ENCODE data around the gene LRRC4. TPM values are rescaled to one million over a fixed set of nuclear protein-coding genes. Genes with fewer than 3 reads are reported as not detected.

Gene LRRC4
- total RNA-seq, 1 donor from 2014 or later = 0.43 TPM

GRCh38 chr7:128040205-128040604 is 9.0 kb upstream of the LRRC4 start:
- Histone ChIP-seq H3K4me3 (no peak overlapping the region), H3K36me3 (no peaks in the 10 kb centered on the region), H3K27me3 (no peaks in the 10 kb centered on the region), H3K27ac (no peak overlapping the region), H3K9me3 (no peaks in the 10 kb centered on the region), H3K4me1 (no peaks in the 10 kb centered on the region)
- DNase-seq (ENCODE audit: low spot score in 2 of 2) = no peak
- intact Hi-C loops (cut with DNase I) = no loop called here
- TF ChIP-seq CTCF (IDR thresholded peaks at IDR 0.05) = no peak

GRCh38 chr7:128039544-128039953 is 8.3 kb upstream of the LRRC4 start:
- Histone ChIP-seq H3K4me3 (no peak overlapping the region), H3K36me3 (no peaks in the 10 kb centered on the region), H3K4me1 (no peaks in the 10 kb centered on the region), H3K9me3 (no peaks in the 10 kb centered on the region), H3K27ac (no peak overlapping the region), H3K27me3 (no peaks in the 10 kb centered on the region)
- no peak for TF ChIP-seq CTCF (IDR thresholded peaks at IDR 0.05)
- intact Hi-C loops (cut with DNase I) = no loop called here
- DNase-seq (ENCODE audit: low spot score in 2 of 2) = no peak

- H3K9me3 ChIP-seq = no peaks in the 10 kb centered on the region
- H3K4me1 ChIP-seq = no peaks in the 10 kb centered on the region
- no peak overlapping the region for H3K4me3 ChIP-seq
- no peak for TF ChIP-seq CTCF (IDR thresholded peaks at IDR 0.05)
- no peaks in the 10 kb centered on the region for H3K36me3 ChIP-seq
- no peak overlapping the region for H3K27ac ChIP-seq
- no peaks in the 10 kb centered on the region for H3K27me3 ChIP-seq
- DNase-seq (ENCODE audit: low spot score in 2 of 2) = no peak
- intact Hi-C loops (cut with DNase I) = no loop called here
Observed at GRCh38 chr7:128037880-128038619, 6.8 kb upstream of the LRRC4 start.

- H3K4me1 ChIP-seq = peaks cover 0 to 5% of the 10 kb centered on the region in 2 donors
- H3K27ac ChIP-seq = no peak overlapping the region
- no peaks in the 10 kb centered on the region for H3K27me3 ChIP-seq
- intact Hi-C loops (cut with DNase I) = no loop called here
- DNase-seq (ENCODE audit: low spot score in 2 of 2) = no peak
- no peak overlapping the region for H3K4me3 ChIP-seq
- no peaks in the 10 kb centered on the region for H3K9me3 ChIP-seq
- no peaks in the 10 kb centered on the region for H3K36me3 ChIP-seq
- TF ChIP-seq CTCF (IDR thresholded peaks at IDR 0.05) = no peak
Observed at GRCh38 chr7:128037081-128037480, 5.8 kb upstream of the LRRC4 start.

GRCh38 chr7:128036226-128036940 is 5.1 kb upstream of the LRRC4 start:
- H3K4me3 ChIP-seq = no peak overlapping the region
- DNase-seq (ENCODE audit: low spot score in 2 of 2) = no peak
- peaks cover 0 to 5% of the 10 kb centered on the region in 2 donors for H3K4me1 ChIP-seq
- no peaks in the 10 kb centered on the region for H3K36me3 ChIP-seq
- intact Hi-C loops (cut with DNase I) = no loop called here
- no peaks in the 10 kb centered on the region for H3K27me3 ChIP-seq
- no peaks in the 10 kb centered on the region for H3K9me3 ChIP-seq
- TF ChIP-seq CTCF (IDR thresholded peaks at IDR 0.05) = no peak
- H3K27ac ChIP-seq = no peak overlapping the region
